ES-I3 (cell line): ENCODE measurements around the gene NMU.
"Not testable (repeated sequence)": the region's sequence is repeated elsewhere in the genome, so short reads cannot be mapped to it uniquely, and the experiment has no call there.

Source experiments
- H3K36me3 ChIP-seq: 2 replicates; pipeline ENCODE4 v1.6.1; 2013; ENCODE audit warnings: mild to moderate bottlenecking, low read length, control low read depth, moderate library complexity; ENCODE audit not compliant: insufficient read depth
- H3K4me1 ChIP-seq: 2 replicates; pipeline ENCODE4 v1.6.1; 2013; ENCODE audit warnings: mild to moderate bottlenecking, control low read depth, low read length; ENCODE audit not compliant: insufficient read depth
- H3K9ac ChIP-seq: 2 replicates; pipeline ENCODE4 v1.6.1; 2013; ENCODE audit warnings: low read depth, mild to moderate bottlenecking, low read length, moderate library complexity
- H3K9me3 ChIP-seq: 2 replicates; pipeline ENCODE4 v1.6.1; 2013; ENCODE audit warnings: mild to moderate bottlenecking, low read length, moderate library complexity; ENCODE audit not compliant: control insufficient read depth, insufficient read depth

The NMU gene

GRCh38 chr4:55568905-55569504 lies 67.1 kb downstream of the NMU start:
- no peak overlapping the region for H3K9ac ChIP-seq
- no peaks in the 10 kb centered on the region for H3K4me1 ChIP-seq
- H3K9me3 ChIP-seq, result no peaks in the 10 kb centered on the region; the same call in 1 of the 2 replicates
- no peaks in the 10 kb centered on the region for H3K36me3 ChIP-seq

DNA sequence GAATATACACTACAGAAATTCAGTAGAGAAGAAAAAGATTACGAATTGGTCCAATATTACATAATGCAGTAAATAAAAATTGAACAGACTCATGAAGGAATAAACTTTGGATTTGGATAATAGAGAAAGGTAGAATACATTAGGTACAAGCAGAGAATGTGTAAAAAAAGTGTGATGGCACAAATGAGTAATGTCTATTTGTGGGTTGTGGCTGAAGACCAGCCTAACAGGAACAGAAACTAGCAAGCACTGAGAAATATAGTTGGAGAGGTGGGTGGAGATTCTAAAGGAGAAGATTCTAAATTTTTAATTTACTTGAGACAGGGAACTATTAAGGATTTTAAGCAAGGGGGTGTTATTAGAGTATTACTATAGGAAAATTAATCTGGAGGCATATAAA lies 74.2 kb downstream of the NMU start:
- no peaks in the 10 kb centered on the region for H3K9me3 ChIP-seq
- no peak overlapping the region for H3K9ac ChIP-seq
- H3K36me3 ChIP-seq, result no peaks in the 10 kb centered on the region
- no peaks in the 10 kb centered on the region for H3K4me1 ChIP-seq

- no peak overlapping the region for H3K9ac ChIP-seq
- no peaks in the 10 kb centered on the region for H3K36me3 ChIP-seq
- no peaks in the 10 kb centered on the region for H3K9me3 ChIP-seq
- H3K4me1 ChIP-seq, result no peaks in the 10 kb centered on the region
Observed at GRCh38 chr4:55560096-55560495, 76.0 kb downstream of the NMU start.

- Histone ChIP-seq H3K9ac (no peak overlapping the region), H3K9me3 (no peaks in the 10 kb centered on the region), H3K4me1 (peaks cover 7% of the 10 kb centered on the region), H3K36me3 (no peaks in the 10 kb centered on the region)
Observed at GRCh38 chr4:55554453-55555030, 81.6 kb downstream of the NMU start.

- peak overlapping the region; percentile 36; the same call in 1 of the 2 replicates for H3K9ac ChIP-seq
- H3K36me3 ChIP-seq, result no peaks in the 10 kb centered on the region
- H3K4me1 ChIP-seq, result peaks cover 8% of the 10 kb centered on the region
- no peaks in the 10 kb centered on the region for H3K9me3 ChIP-seq
Observed at GRCh38 chr4:55553441-55554201, 82.5 kb downstream of the NMU start.

GRCh38 chr4:55551964-55552363 lies 84.1 kb downstream of the NMU start:
- not testable (repeated sequence) for H3K36me3 ChIP-seq

DNA sequence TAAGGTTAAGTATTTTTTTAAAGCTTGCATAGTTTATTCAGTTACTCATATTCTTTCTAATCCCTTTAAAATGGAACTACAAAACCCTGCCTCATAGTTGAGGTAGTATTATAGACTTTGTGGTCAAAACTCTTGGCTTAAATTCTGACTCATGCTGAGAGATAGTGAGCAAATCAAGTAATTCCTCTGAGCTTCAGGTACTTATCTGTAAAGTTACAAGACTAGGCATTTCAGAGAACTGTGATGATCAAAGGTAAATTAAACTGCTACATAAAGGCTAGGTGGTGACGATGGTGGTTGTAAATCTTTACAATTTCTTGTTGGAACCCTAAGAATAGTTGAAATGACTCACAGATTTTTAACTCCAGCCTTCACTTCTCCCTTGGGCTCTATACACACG lies 86.2 kb downstream of the NMU start:
- Histone ChIP-seq H3K9ac (no peak overlapping the region), H3K36me3 (no peaks in the 10 kb centered on the region), H3K4me1 (peaks cover 12% of the 10 kb centered on the region), H3K9me3 (no peaks in the 10 kb centered on the region)

More at GRCh38 chr4:55551964-55552363, 84.1 kb downstream of the NMU start:
- H3K9ac ChIP-seq, H3K9me3 ChIP-seq: not testable (repeated sequence)
- H3K4me1 ChIP-seq, result peaks cover 12% of the 10 kb centered on the region

DNA sequence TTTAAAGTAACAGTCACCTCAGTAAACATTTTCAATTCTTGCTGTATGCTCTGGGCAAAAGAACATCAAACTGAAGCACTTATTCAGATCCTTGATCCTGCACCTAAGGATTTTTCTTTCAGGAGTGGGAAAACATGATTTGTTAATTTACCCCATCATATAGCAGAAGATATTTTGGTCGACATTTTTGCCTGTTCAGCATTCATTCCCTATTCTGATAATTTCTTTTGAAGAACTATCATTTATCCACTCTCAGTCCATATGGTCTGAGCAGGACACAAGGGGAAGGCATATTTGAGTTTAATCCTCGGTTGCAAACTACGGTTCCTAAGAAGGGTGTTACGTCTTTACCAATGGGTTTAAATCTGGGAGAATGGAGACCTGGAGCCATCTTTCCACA lies 88.2 kb downstream of the NMU start:
- Histone ChIP-seq H3K9ac (peak overlapping the region; percentile 95), H3K9me3 (no peaks in the 10 kb centered on the region), H3K4me1 (peaks cover 16% of the 10 kb centered on the region), H3K36me3 (no peaks in the 10 kb centered on the region)

DNA sequence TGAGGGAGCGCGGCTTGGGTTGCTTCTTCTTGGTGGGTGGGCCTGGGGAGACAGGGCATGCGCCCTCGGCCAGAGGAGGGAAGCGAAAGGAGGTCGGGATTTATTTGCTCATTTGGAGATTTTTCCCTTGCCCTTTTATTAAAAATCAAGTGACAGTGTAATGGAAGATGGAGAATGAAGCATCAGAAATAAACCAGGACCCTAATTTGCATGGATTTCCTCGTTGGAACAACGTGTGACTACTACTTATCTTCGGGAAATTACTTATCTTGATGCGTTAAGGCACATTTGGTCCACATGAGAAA lies 88.7 kb downstream of the NMU start:
- H3K4me1 ChIP-seq, result peaks cover 20% of the 10 kb centered on the region
- no peaks in the 10 kb centered on the region for H3K36me3 ChIP-seq

DNA sequence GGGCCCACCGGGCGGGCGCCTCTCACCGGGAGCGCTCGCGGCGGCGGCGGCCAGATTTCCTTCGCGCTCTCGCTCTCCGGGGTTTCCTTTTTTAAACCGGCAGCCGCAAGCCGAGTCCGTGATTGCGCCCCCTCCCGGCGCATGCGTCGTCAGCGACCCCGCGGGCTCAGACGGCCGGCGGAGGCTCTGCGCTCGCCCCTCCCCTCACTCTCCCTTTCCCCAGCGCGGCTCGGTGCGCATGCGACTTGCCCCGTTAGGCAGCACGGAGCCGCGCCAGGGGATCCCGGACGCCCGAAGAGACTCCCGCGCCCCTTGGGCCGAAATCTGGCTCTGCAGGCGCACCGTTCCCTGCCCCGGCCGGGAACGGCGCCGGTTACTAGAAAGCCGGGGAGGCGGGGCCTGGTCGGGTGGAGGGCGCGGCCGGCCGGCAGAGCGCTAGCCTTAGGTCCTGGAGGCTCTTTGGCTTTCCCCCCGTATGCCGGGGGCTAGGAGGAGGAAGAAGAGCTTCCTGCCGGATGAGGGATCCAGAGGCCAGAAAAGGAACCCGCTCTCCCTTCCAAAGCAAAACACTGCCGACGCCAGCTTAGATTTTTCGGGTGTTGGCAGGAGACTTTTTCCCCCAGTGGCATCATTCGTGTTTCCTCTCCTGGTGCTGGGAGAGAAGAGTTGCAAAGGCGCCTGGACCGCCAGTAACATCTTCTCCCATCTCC lies 89.2 kb downstream of the NMU start, which contains the start of gene CLOCK:
CLOCK (minus strand) TSS at position 154 of the 710 bp plus-strand sequence. CDS start 64,124 bp downstream, outside the sequence.
- Histone ChIP-seq H3K4me1 (peaks cover 21% of the 10 kb centered on the region), H3K9ac (peak within 1 kb of the TSS; percentile 95), H3K36me3 (no peaks in the 10 kb centered on the region)

More for the DNA sequence above, 88.7 kb downstream of the NMU start:
- Histone ChIP-seq H3K9ac (peak overlapping the region; percentile 95), H3K9me3 (no peaks in the 10 kb centered on the region)

GRCh38 chr4:55546506-55546755 lies 89.7 kb downstream of the NMU start:
- Histone ChIP-seq H3K9ac (peak overlapping the region; percentile 95; the same call in 1 of the 2 replicates), H3K36me3 (no peaks in the 10 kb centered on the region), H3K4me1 (peaks cover 21% of the 10 kb centered on the region), H3K9me3 (no peaks in the 10 kb centered on the region)

More for the DNA sequence above, 89.2 kb downstream of the NMU start, which contains the start of gene CLOCK:
- no peaks in the 10 kb centered on the region for H3K9me3 ChIP-seq

GRCh38 chr4:55545641-55546505 lies 90.2 kb downstream of the NMU start:
- Histone ChIP-seq H3K36me3 (no peaks in the 10 kb centered on the region), H3K9me3 (no peaks in the 10 kb centered on the region), H3K9ac (peak overlapping the region; percentile 68), H3K4me1 (peaks cover 21% of the 10 kb centered on the region)
